ENCODE data around the gene MOV10L1. TPM values are rescaled to one million over a fixed set of nuclear protein-coding genes. Genes with fewer than 3 reads are reported as not detected.

Gene MOV10L1
- total RNA-seq, 1 donor, result 0.36 TPM

GRCh38 chr22:50119768-50120251 is 30.0 kb downstream of the MOV10L1 start:
- Histone ChIP-seq H3K27ac (ENCODE audit: low read depth, low read length) (no peak overlapping the region), H3K9me3 (ENCODE audit: low read depth, low read length) (peaks cover 5% of the 10 kb centered on the region), H3K4me2 (ENCODE audit: insufficient read depth, low read length) (no peak overlapping the region), H2AFZ (ENCODE audit: low read length) (no peak overlapping the region), H4K20me1 (ENCODE audit: insufficient read depth, low read length) (no peaks in the 10 kb centered on the region), H3K27me3 (ENCODE audit: insufficient read depth, low read length) (peaks cover 12% of the 10 kb centered on the region), H3K36me3 (ENCODE audit: insufficient read depth, low read length) (no peaks in the 10 kb centered on the region), H3K79me2 (ENCODE audit: insufficient read depth, low read length) (no peaks in the 10 kb centered on the region), H3K4me3 (ENCODE audit: insufficient read depth, low read length) (no peak overlapping the region), H3K4me1 (ENCODE audit: insufficient read depth, low read length) (peaks cover 14% of the 10 kb centered on the region)
- no peak for DNase-seq (ENCODE audit: insufficient read length, low spot score, missing footprints)
- no peak for TF ChIP-seq CTCF (IDR thresholded peaks at IDR 0.05; ENCODE audit: extremely low read depth, low read depth, low read length)

GRCh38 chr22:50121202-50121740 is 31.5 kb downstream of the MOV10L1 start:
- Histone ChIP-seq H3K4me3 (ENCODE audit: insufficient read depth, low read length) (no peak overlapping the region), H3K36me3 (ENCODE audit: insufficient read depth, low read length) (no peaks in the 10 kb centered on the region), H3K27ac (ENCODE audit: low read depth, low read length) (no peak overlapping the region), H3K4me2 (ENCODE audit: insufficient read depth, low read length) (no peak overlapping the region), H3K79me2 (ENCODE audit: insufficient read depth, low read length) (no peaks in the 10 kb centered on the region), H3K4me1 (ENCODE audit: insufficient read depth, low read length) (peaks cover 14% of the 10 kb centered on the region), H3K27me3 (ENCODE audit: insufficient read depth, low read length) (peaks cover 12% of the 10 kb centered on the region), H2AFZ (ENCODE audit: low read length) (no peak overlapping the region), H3K9me3 (ENCODE audit: low read depth, low read length) (peaks cover 5% of the 10 kb centered on the region), H4K20me1 (ENCODE audit: insufficient read depth, low read length) (no peaks in the 10 kb centered on the region)
- DNase-seq (ENCODE audit: insufficient read length, low spot score, missing footprints), result no peak
- TF ChIP-seq CTCF (IDR thresholded peaks at IDR 0.05; ENCODE audit: extremely low read depth, low read depth, low read length), result no peak

- H2AFZ ChIP-seq (ENCODE audit: low read length), result no peak overlapping the region
- H3K9me3 ChIP-seq (ENCODE audit: low read depth, low read length), result peaks cover 5% of the 10 kb centered on the region
- no peaks in the 10 kb centered on the region for H4K20me1 ChIP-seq (ENCODE audit: insufficient read depth, low read length)
- no peak overlapping the region for H3K4me2 ChIP-seq (ENCODE audit: insufficient read depth, low read length)
- no peaks in the 10 kb centered on the region for H3K36me3 ChIP-seq (ENCODE audit: insufficient read depth, low read length)
- H3K4me3 ChIP-seq (ENCODE audit: insufficient read depth, low read length), result no peak overlapping the region
- no peak for DNase-seq (ENCODE audit: insufficient read length, low spot score, missing footprints)
- peaks cover 12% of the 10 kb centered on the region for H3K27me3 ChIP-seq (ENCODE audit: insufficient read depth, low read length)
- no peak for TF ChIP-seq CTCF (IDR thresholded peaks at IDR 0.05; ENCODE audit: extremely low read depth, low read depth, low read length)
- no peak overlapping the region for H3K27ac ChIP-seq (ENCODE audit: low read depth, low read length)
- peaks cover 10% of the 10 kb centered on the region for H3K4me1 ChIP-seq (ENCODE audit: insufficient read depth, low read length)
- no peaks in the 10 kb centered on the region for H3K79me2 ChIP-seq (ENCODE audit: insufficient read depth, low read length)
Observed at GRCh38 chr22:50123119-50123518, 33.3 kb downstream of the MOV10L1 start.

- no peaks in the 10 kb centered on the region for H3K36me3 ChIP-seq (ENCODE audit: insufficient read depth, low read length)
- no peak overlapping the region for H2AFZ ChIP-seq (ENCODE audit: low read length)
- H3K4me3 ChIP-seq (ENCODE audit: insufficient read depth, low read length), result no peak overlapping the region
- peaks cover 8% of the 10 kb centered on the region for H3K27me3 ChIP-seq (ENCODE audit: insufficient read depth, low read length)
- no peaks in the 10 kb centered on the region for H3K79me2 ChIP-seq (ENCODE audit: insufficient read depth, low read length)
- no peaks in the 10 kb centered on the region for H3K4me1 ChIP-seq (ENCODE audit: insufficient read depth, low read length)
- H3K4me2 ChIP-seq (ENCODE audit: insufficient read depth, low read length), result no peak overlapping the region
- no peaks in the 10 kb centered on the region for H4K20me1 ChIP-seq (ENCODE audit: insufficient read depth, low read length)
- H3K27ac ChIP-seq (ENCODE audit: low read depth, low read length), result no peak overlapping the region
- DNase-seq (ENCODE audit: insufficient read length, low spot score, missing footprints), result no peak
- no peak for TF ChIP-seq CTCF (IDR thresholded peaks at IDR 0.05; ENCODE audit: extremely low read depth, low read depth, low read length)
- H3K9me3 ChIP-seq (ENCODE audit: low read depth, low read length), result peaks cover 5% of the 10 kb centered on the region
Observed at GRCh38 chr22:50125029-50125428, 35.2 kb downstream of the MOV10L1 start.
